K562 (cell line): ENCODE data around the gene DXO. TPM values are rescaled to one million over a fixed set of nuclear protein-coding genes. Genes with fewer than 3 reads are reported as not detected.

Source experiments
- BCOR ChIP-seq: fragments of 450-650 bp; IDR thresholded peaks from 2 replicates; pipeline ENCODE4 v1.6.1; 2016
- CHD1 ChIP-seq: fragments of 200-600 bp; sonication (generic); IDR thresholded peaks from one replicate; pipeline ENCODE4 v1.6.1; 2012; ENCODE audit warnings: mild to moderate bottlenecking, moderate library complexity, low read length, inconsistent platforms
- DIDO1 ChIP-seq: fragments of 450-650 bp; IDR thresholded peaks from 2 replicates; pipeline ENCODE4 v1.6.1; 2016; ENCODE audit warnings: low read depth, missing biosample characterization, missing genetic modification characterization
- EHMT2 ChIP-seq: fragments of 450-650 bp; IDR thresholded peaks from 2 replicates; pipeline ENCODE4 v1.6.1; 2018; ENCODE audit warnings: antibody characterized with exemption
- JUNB ChIP-seq: fragments of 450-650 bp; formaldehyde crosslinking; conservative IDR thresholded peaks from 2 replicates; pipeline ENCODE4 v1.4.0; 2020; ENCODE audit warnings: mild to moderate bottlenecking
- KLF1 ChIP-seq: fragments of 450-650 bp; IDR thresholded peaks from 2 replicates; pipeline ENCODE4 v1.6.1; 2016; ENCODE audit warnings: missing genetic modification characterization, missing compliant biosample characterization
- MED1 ChIP-seq: sonication (generic); formaldehyde crosslinking; IDR thresholded peaks from 2 replicates; pipeline ENCODE4 v1.8.1; 2023; ENCODE audit warnings: missing genetic modification reagents, borderline replicate concordance
- MXD1 ChIP-seq: fragments of 250-450 bp; sonication (Bioruptor Pico); IDR thresholded peaks from 2 replicates; pipeline ENCODE4 v1.8.0; 2021; ENCODE audit warnings: borderline replicate concordance, mild to moderate bottlenecking, moderate library complexity; ENCODE audit not compliant: poor library complexity, severe bottlenecking
- NCOA1 ChIP-seq: fragments of 450-650 bp; IDR thresholded peaks from 2 replicates; pipeline ENCODE4 v1.6.1; 2016; ENCODE audit warnings: low read depth
- NELFE ChIP-seq: IDR thresholded peaks from 2 replicates; pipeline ENCODE4 v1.6.1; 2011; ENCODE audit warnings: mild to moderate bottlenecking; ENCODE audit not compliant: insufficient read depth, insufficient read length
- PRPF4 ChIP-seq: fragments of 200-400 bp; formaldehyde crosslinking; IDR thresholded peaks from one replicate; pipeline ENCODE4 v1.6.1; 2017; ENCODE audit warnings: low read length, low read depth, mild to moderate bottlenecking; ENCODE audit not compliant: insufficient read depth, poor library complexity, severe bottlenecking
- SLC30A9 ChIP-seq: fragments of 250-450 bp; sonication (Bioruptor Pico); IDR thresholded peaks from 2 replicates; pipeline ENCODE4 v1.8.0; 2022; ENCODE audit warnings: mild to moderate bottlenecking, moderate library complexity
- SUPT5H ChIP-seq: fragments of 450-650 bp; IDR thresholded peaks from 2 replicates; pipeline ENCODE4 v1.6.1; 2016
- TBP ChIP-seq: optimal IDR thresholded peaks from 2 replicates; pipeline ENCODE3; 2011; ENCODE audit warnings: low read depth, low read length, improper control_type of control experiment
- THAP7 ChIP-seq: fragments of 250-450 bp; sonication (Bioruptor Pico); IDR thresholded peaks from 2 replicates; pipeline ENCODE4 v1.5.0; 2021
- YBX1 ChIP-seq: fragments of 450-650 bp; IDR thresholded peaks from 2 replicates; pipeline ENCODE4 v1.7.1; 2016; ENCODE audit warnings: mild to moderate bottlenecking
- ZBTB2 ChIP-seq: fragments of 450-650 bp; IDR thresholded peaks from 2 replicates; pipeline ENCODE4 v1.6.1; 2016; ENCODE audit warnings: antibody characterized with exemption
- ZFX ChIP-seq: sonication (generic); formaldehyde crosslinking; IDR thresholded peaks from 2 replicates; pipeline ENCODE4 v1.8.0; 2022; ENCODE audit warnings: mild to moderate bottlenecking, missing genetic modification reagents, moderate library complexity
- ZNF586 ChIP-seq: fragments of 450-650 bp; formaldehyde crosslinking; conservative IDR thresholded peaks from 2 replicates; pipeline ENCODE4 v1.4.0; 2020; ENCODE audit warnings: mild to moderate bottlenecking, moderate library complexity
- ZNF655 ChIP-seq: fragments of 250-450 bp; sonication (Bioruptor Pico); IDR thresholded peaks from 2 replicates; pipeline ENCODE4 v1.5.0; 2021
- polyA plus RNA-seq, 8 experiments: library from polyadenylated mRNA; depleted of rRNA in 4 of 8; stranded (reverse) in 5 of 8; unstranded in 3 of 8; fragments of >200 nt; fragmentation: Nextera tagmentation in 2 of 8; fragmentation: Illumina TruSeq in 1 of 8; extraction: Ambion mirVana in 2 of 8; extraction: Trizol in 1 of 8; gene quantifications; 2 replicates each; pipeline versions ENCODE4 v1.2.1 to v1.2.3, GENCODE V29; 2011 to 2014; ENCODE audit warnings: inconsistent platforms in 1 of 8, missing spikeins in 1 of 8
- total RNA-seq, 7 experiments: library from RNA; depleted of rRNA in 6 of 7; stranded (reverse); fragments of >200 nt in 6 of 7; fragmentation: Illumina TruSeq in 2 of 7; extraction: Trizol in 2 of 7; gene quantifications; 2 replicates each; pipeline versions ENCODE4 v1.2.1 to v1.2.3, GENCODE V29; 2011 to 2021; ENCODE audit warnings: low replicate concordance in 1 of 7
- TF ChIP-seq, protein P1 (sequence below), 3 experiments: fragments of 200-800 bp in 1 of 3; sonication (Bioruptor generic) in 1 of 3; sonication (generic) in 1 of 3; formaldehyde crosslinking in 1 of 3; IDR thresholded peaks; 2 replicates each; pipeline versions ENCODE4 v1.6.1 to v1.8.0; 2016 to 2022; ENCODE audit warnings: mild to moderate bottlenecking in 2 of 3, missing compliant biosample characterization in 2 of 3, missing genetic modification characterization in 2 of 3, missing genetic modification reagents in 1 of 3
- TF ChIP-seq, protein P2 (sequence below): fragments of 150-350 bp; conservative IDR thresholded peaks from 2 replicates; pipeline ENCODE4 v1.6.1; 2014; ENCODE audit warnings: low read length

The DXO gene
- total and polyA plus RNA-seq, 9 of the 15 experiments (the other 6 are each of a cell fraction or from before 2014, with no cell fraction given): 6.4 to 35.1 (median 19.4) TPM

- TF ChIP-seq, protein P1, sequence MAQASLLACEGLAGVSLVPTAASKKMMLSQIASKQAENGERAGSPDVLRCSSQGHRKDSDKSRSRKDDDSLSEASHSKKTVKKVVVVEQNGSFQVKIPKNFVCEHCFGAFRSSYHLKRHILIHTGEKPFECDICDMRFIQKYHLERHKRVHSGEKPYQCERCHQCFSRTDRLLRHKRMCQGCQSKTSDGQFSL (CRISPR knock-in tag; IDR thresholded peaks at IDR 0.05): no peak
- TF ChIP-seq, protein P1 (tag; IDR thresholded peaks at IDR 0.05): no peak
- peak; percentile 71 for TF ChIP-seq CHD1
- no peak for TF ChIP-seq MXD1 (CRISPR knock-in tag)
- TF ChIP-seq SUPT5H: no peak
- no peak for TF ChIP-seq BCOR
- TF ChIP-seq ZNF655: no peak
- no peak for TF ChIP-seq NELFE
- no peak for TF ChIP-seq MED1 (CRISPR knock-in tag)
- TF ChIP-seq SLC30A9 (CRISPR knock-in tag): no peak
- TF ChIP-seq THAP7 (CRISPR knock-in tag): no peak
- no peak for TF ChIP-seq ZBTB2
- TF ChIP-seq JUNB (CRISPR knock-in tag): no peak
- TF ChIP-seq YBX1: no peak
- TF ChIP-seq EHMT2: no peak
- TF ChIP-seq DIDO1 (tag): no peak
- TF ChIP-seq ZFX (CRISPR knock-in tag): no peak
- TF ChIP-seq KLF1 (tag): no peak
- TF ChIP-seq NCOA1: no peak
- no peak for TF ChIP-seq ZNF586 (CRISPR knock-in tag)
- no peak for TF ChIP-seq PRPF4
- TF ChIP-seq, protein P2, sequence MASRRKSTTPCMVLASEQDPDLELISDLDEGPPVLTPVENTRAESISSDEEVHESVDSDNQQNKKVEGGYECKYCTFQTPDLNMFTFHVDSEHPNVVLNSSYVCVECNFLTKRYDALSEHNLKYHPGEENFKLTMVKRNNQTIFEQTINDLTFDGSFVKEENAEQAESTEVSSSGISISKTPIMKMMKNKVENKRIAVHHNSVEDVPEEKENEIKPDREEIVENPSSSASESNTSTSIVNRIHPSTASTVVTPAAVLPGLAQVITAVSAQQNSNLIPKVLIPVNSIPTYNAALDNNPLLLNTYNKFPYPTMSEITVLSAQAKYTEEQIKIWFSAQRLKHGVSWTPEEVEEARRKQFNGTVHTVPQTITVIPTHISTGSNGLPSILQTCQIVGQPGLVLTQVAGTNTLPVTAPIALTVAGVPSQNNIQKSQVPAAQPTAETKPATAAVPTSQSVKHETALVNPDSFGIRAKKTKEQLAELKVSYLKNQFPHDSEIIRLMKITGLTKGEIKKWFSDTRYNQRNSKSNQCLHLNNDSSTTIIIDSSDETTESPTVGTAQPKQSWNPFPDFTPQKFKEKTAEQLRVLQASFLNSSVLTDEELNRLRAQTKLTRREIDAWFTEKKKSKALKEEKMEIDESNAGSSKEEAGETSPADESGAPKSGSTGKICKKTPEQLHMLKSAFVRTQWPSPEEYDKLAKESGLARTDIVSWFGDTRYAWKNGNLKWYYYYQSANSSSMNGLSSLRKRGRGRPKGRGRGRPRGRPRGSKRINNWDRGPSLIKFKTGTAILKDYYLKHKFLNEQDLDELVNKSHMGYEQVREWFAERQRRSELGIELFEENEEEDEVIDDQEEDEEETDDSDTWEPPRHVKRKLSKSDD: no peak
- TF ChIP-seq TBP: no peak
Observed at GRCh38 chr6:31958412-31958740, 13.6 kb downstream of the DXO start (continued).
